HepG2 (cell line): Measurements from ENCODE around the gene ARVCF. TPM values are rescaled to one million over a fixed set of nuclear protein-coding genes. Genes with fewer than 3 reads are reported as not detected.
A peak's percentile ranks its signal among the peaks of the same experiment; 100 is the strongest.

ENCODE experiments used
- CREB1 ChIP-seq, 2 experiments: fragments of 450-650 bp in 1 of 2; IDR thresholded peaks; 2 replicates each; pipeline ENCODE4 v1.6.1; 2016 to 2017; ENCODE audit warnings: control low read depth in 1 of 2, mild to moderate bottlenecking in 1 of 2, missing compliant biosample characterization in 1 of 2, missing genetic modification characterization in 1 of 2
- CREM ChIP-seq, 2 experiments: sonication (generic) in 1 of 2; formaldehyde crosslinking in 1 of 2; IDR thresholded peaks; 2 replicates each; pipeline versions ENCODE4 v1.4.0 to v1.6.1; 2016 to 2020; ENCODE audit warnings: antibody characterized with exemption in 1 of 2, mild to moderate bottlenecking in 1 of 2, missing genetic modification reagents in 1 of 2
- GPN1 ChIP-seq: sonication (generic); formaldehyde crosslinking; IDR thresholded peaks from 2 replicates; pipeline ENCODE4 v1.5.1; 2020; ENCODE audit warnings: missing genetic modification reagents, borderline replicate concordance
- HIVEP1 ChIP-seq: sonication (generic); formaldehyde crosslinking; IDR thresholded peaks from 2 replicates; pipeline ENCODE4 v1.4.0; 2020; ENCODE audit warnings: mild to moderate bottlenecking, missing genetic modification reagents
- IRX3 ChIP-seq: sonication (generic); formaldehyde crosslinking; IDR thresholded peaks from 2 replicates; pipeline ENCODE4 v1.8.1; 2023; ENCODE audit warnings: mild to moderate bottlenecking, low read depth, missing genetic modification reagents, borderline replicate concordance
- MLLT10 ChIP-seq: sonication (generic); formaldehyde crosslinking; IDR thresholded peaks from 2 replicates; pipeline ENCODE4 v1.4.0; 2020; ENCODE audit warnings: missing genetic modification reagents
- MXD4 ChIP-seq: IDR thresholded peaks from 2 replicates; pipeline ENCODE4 v1.6.1; 2016; ENCODE audit warnings: mild to moderate bottlenecking, missing biosample characterization, missing genetic modification reagents
- ZBTB3 ChIP-seq: sonication (generic); formaldehyde crosslinking; IDR thresholded peaks from 2 replicates; pipeline ENCODE4 v1.4.0; 2020; ENCODE audit warnings: low read depth, mild to moderate bottlenecking, moderate library complexity, missing genetic modification reagents, borderline replicate concordance
- ZBTB40 ChIP-seq, 2 experiments: fragments of 450-650 bp in 1 of 2; sonication (generic) in 1 of 2; formaldehyde crosslinking in 1 of 2; IDR thresholded peaks; 2 replicates each; pipeline versions ENCODE4 v1.6.1 to v1.8.0; 2016 to 2022; ENCODE audit warnings: antibody characterized with exemption in 1 of 2, mild to moderate bottlenecking in 1 of 2, missing genetic modification reagents in 1 of 2
- ZBTB8A ChIP-seq: sonication (generic); formaldehyde crosslinking; IDR thresholded peaks from 2 replicates; pipeline ENCODE4 v1.4.0; 2020; ENCODE audit warnings: mild to moderate bottlenecking, low read depth, missing genetic modification reagents, borderline replicate concordance
- ZNF10 ChIP-seq: sonication (generic); formaldehyde crosslinking; IDR thresholded peaks from 2 replicates; pipeline ENCODE4 v1.4.0; 2020; ENCODE audit warnings: mild to moderate bottlenecking, low read depth, missing genetic modification reagents, borderline replicate concordance
- ZNF792 ChIP-seq: IDR thresholded peaks from 2 replicates; pipeline ENCODE4 v1.6.1; 2016
- ZSCAN21 ChIP-seq: sonication (generic); formaldehyde crosslinking; IDR thresholded peaks from 2 replicates; pipeline ENCODE4 v1.8.0; 2022; ENCODE audit warnings: mild to moderate bottlenecking, missing genetic modification reagents, moderate library complexity, borderline replicate concordance
- polyA plus RNA-seq, 8 experiments: library from polyadenylated mRNA; depleted of rRNA in 3 of 8; stranded (reverse) in 7 of 8; unstranded in 1 of 8; fragments of >200 nt; fragmentation: Illumina TruSeq in 4 of 8; extraction: Trizol in 4 of 8; gene quantifications; 2 replicates each; pipeline versions ENCODE4 v1.2.1 to v1.2.3, GENCODE V29; 2011 to 2016; ENCODE audit warnings: low read depth in 4 of 8, missing spikeins in 1 of 8, mixed read lengths in 1 of 8; ENCODE audit not compliant: insufficient read depth in 1 of 8
- total RNA-seq, 5 experiments: library from RNA; depleted of rRNA; stranded (reverse); fragments of >200 nt; fragmentation: Illumina TruSeq; extraction: Trizol; gene quantifications; 2 replicates each; pipeline ENCODE4 v1.2.3, GENCODE V29; 2016; ENCODE audit warnings: low read depth in 1 of 5
- TF ChIP-seq, protein P1 (sequence below): sonication (generic); formaldehyde crosslinking; IDR thresholded peaks from 2 replicates; pipeline ENCODE4 v1.5.1; 2020; ENCODE audit warnings: missing genetic modification reagents, mild to moderate bottlenecking, borderline replicate concordance
- TF ChIP-seq, protein P2 (sequence below): sonication (generic); formaldehyde crosslinking; IDR thresholded peaks from 2 replicates; pipeline ENCODE4 v1.5.0; 2020; ENCODE audit warnings: mild to moderate bottlenecking, missing genetic modification reagents

Gene ARVCF
- total and polyA plus RNA-seq, 2 of the 13 experiments (the other 11 are each of a cell fraction or from before 2014, with no cell fraction given), result 16.4 to 17.7 TPM

- TF ChIP-seq CREM (IDR thresholded peaks at IDR 0.05) (peak; percentile 30; the same call in 1 of the 2 replicates), CREM (CRISPR knock-in tag; IDR thresholded peaks at IDR 0.05) (no peak), CREB1 (IDR thresholded peaks at IDR 0.05) (no peak), CREB1 (CRISPR knock-in tag; IDR thresholded peaks at IDR 0.05) (no peak), ZNF792 (CRISPR knock-in tag) (peak; percentile 60), MLLT10 (CRISPR knock-in tag) (no peak), ZBTB8A (CRISPR knock-in tag) (no peak), GPN1 (CRISPR knock-in tag) (no peak), ZNF10 (CRISPR knock-in tag) (no peak), ZBTB3 (no peak), IRX3 (0 out of 2 replicates have a peak, but pooled peaks have one; percentile 25), HIVEP1 (CRISPR knock-in tag) (no peak; the same call in 1 of the 2 replicates), MXD4 (CRISPR knock-in tag) (no peak), ZSCAN21 (no peak), ZBTB40 (IDR thresholded peaks at IDR 0.05) (no peak), ZBTB40 (CRISPR knock-in tag; IDR thresholded peaks at IDR 0.05) (no peak)
- TF ChIP-seq, protein P1, sequence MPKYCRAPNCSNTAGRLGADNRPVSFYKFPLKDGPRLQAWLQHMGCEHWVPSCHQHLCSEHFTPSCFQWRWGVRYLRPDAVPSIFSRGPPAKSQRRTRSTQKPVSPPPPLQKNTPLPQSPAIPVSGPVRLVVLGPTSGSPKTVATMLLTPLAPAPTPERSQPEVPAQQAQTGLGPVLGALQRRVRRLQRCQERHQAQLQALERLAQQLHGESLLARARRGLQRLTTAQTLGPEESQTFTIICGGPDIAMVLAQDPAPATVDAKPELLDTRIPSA (CRISPR knock-in tag), result no peak
- TF ChIP-seq, protein P2, sequence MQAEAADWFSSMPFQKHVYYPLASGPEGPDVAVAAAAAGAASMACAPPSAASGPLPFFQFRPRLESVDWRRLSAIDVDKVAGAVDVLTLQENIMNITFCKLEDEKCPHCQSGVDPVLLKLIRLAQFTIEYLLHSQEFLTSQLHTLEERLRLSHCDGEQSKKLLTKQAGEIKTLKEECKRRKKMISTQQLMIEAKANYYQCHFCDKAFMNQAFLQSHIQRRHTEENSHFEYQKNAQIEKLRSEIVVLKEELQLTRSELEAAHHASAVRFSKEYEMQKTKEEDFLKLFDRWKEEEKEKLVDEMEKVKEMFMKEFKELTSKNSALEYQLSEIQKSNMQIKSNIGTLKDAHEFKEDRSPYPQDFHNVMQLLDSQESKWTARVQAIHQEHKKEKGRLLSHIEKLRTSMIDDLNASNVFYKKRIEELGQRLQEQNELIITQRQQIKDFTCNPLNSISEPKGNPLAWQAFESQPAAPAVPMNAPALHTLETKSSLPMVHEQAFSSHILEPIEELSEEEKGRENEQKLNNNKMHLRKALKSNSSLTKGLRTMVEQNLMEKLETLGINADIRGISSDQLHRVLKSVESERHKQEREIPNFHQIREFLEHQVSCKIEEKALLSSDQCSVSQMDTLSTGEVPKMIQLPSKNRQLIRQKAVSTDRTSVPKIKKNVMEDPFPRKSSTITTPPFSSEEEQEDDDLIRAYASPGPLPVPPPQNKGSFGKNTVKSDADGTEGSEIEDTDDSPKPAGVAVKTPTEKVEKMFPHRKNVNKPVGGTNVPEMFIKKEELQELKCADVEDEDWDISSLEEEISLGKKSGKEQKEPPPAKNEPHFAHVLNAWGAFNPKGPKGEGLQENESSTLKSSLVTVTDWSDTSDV (CRISPR knock-in tag), result no peak
Measured at GRCh38 chr22:19959587-19960490, 56.8 kb downstream of the ARVCF start (continued).
